Activated T-cell treated with anti-CD3 and anti-CD28 coated beads for 4 hours (primary cell): ENCODE measurements around the gene GNMT.
"Not testable (repeated sequence)": the region's sequence is repeated elsewhere in the genome, so short reads cannot be mapped to it uniquely, and the experiment has no call there.

Experiments
- DNase-seq: peaks from one replicate; pipeline ENCODE4 v3.0.0-alpha.2; 2020

Gene GNMT

DNA sequence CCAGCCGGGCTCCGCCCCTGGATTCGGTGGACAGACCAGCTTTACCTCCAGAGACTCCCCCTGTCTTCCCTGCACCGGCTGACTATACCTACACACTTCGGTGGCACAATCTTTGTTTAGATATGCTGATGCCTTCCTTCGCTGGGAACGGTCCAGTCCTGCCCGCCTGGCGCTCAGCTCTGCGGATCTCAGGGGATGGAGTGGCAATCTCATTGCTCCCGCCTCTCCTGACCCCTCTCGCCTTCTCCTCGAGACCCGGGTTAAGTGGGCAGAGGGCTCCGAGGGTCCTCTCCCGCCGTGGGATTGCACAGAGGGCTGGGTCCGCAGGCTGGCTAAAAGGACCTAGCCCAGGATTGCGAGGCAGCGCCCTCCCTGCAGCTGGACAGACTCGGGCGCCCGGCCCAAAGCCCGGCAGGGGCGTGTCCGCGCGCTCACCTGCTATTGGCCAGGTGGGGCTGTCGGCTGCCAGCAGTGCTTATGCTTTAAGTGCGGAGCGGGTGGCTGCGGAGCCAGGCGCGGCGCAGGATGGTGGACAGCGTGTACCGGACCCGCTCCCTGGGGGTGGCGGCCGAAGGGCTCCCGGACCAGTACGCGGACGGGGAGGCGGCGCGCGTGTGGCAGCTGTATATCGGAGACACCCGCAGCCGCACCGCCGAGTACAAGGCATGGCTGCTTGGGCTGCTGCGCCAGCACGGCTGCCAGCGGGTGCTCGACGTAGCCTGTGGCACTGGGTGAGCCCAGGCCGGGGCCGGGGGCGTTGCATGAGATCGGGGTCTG is at the start of gene GNMT:
Gene GNMT (plus strand): TSS at position 512 of the 777 bp plus-strand sequence. CDS start 14 bp downstream, at position 526.
- no peak for DNase-seq

DNA sequence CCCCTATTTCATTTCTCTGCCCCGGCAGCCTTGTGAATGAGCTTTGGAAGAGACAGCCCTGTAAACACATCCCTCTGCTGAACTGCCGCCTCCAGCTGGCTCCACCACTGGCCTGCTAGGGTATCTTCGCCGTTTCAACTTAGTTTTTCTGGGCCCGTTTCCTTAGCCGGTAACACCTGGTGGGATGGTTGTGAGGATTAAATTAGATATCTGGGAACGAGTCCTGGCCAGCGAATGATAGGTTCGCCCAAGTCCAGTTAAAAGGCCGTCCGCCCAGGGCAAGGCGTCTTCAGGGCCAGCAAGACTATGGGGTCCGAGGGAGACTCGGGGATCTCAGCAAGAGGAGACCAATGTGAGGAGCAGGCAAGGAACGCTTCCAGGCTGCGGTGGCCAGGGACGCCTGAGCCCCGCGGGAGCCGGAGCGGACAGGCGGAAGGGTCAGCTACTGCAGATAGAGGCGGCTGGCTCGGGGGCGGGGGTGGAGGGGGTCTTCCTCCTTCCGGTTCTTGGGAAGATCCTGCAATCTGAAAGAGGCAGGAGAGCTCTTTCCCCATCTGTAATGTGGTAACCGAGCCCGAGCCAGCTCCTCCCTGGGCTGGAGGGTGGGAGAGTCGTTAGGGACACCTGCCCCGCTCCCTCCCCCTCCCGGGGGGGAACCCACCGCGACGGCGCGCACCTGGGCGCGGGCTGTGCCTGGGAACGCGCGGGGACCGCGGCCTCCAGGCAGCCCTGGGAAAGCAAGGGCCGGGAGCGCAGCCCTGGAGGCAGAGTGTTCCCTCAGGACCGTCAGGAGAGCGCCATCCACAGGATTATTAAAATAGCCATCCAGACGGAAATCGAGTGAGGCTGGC is 49.2 kb upstream of the GNMT start:
- DNase-seq = no peak

DNA sequence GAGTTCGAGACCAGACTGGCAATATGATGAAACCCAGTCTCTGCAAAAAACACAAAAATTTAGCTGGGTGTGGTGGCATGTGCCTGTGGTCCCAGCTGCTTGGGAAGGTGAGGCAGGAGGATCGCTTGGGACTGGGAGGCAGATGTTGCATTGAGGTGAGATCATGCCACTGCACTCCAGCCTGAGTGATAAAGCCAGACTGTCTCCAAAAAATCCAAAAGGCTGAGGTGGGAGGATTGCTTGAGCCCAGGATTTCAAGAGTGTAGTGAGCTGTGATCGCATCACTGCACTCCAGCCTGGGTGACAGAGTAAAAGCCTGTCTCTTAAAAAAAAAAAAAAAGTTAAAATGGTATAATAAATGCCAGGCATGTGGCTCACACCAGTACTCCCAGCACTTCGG is 46.0 kb upstream of the GNMT start:
- DNase-seq = no peak

DNA sequence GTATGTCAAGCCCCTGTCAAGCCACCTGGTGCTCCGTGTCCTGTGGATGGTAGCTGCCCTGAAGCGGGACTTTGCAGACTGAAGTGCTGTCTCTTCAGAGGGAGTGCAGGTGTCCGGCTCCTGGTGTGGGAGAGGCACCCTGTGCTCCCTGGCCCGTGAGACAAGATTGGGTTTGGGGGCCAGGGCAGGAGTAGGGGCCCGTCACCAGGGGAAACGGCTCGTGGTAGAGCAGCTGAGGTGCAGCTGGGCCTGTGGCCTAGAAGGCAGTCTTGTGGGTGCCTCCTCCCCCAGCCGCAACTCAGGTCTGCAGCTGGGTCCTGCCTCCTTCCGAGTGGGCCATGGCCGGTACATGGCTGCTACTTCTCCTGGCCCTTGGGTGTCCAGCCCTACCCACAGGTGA is 44.8 kb upstream of the GNMT start, which contains the start of gene PTCRA:
Gene PTCRA (plus strand): TSS at position 322 of the 400 bp plus-strand sequence. CDS start 17 bp downstream, at position 339.
- no peak for DNase-seq

DNA sequence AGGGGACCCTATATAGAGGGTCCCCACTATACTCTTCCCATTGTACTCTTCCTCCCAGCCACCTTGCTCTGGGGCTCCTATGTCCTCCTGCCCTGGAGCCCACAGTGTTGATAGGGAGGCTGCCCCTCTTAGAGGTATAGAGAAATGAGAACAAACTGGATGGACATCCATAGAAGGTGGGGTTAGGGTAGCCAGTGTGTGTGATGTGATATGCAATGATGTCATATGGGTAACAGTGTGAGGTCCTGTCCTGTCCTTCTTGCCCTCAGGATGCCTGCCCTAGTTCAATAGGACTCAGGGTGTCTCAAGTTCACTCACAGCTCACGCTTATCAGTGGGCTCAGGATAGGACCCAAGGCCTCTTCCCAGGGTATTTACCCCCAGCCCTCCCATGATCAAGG is 44.3 kb upstream of the GNMT start:
- DNase-seq = no peak

DNA sequence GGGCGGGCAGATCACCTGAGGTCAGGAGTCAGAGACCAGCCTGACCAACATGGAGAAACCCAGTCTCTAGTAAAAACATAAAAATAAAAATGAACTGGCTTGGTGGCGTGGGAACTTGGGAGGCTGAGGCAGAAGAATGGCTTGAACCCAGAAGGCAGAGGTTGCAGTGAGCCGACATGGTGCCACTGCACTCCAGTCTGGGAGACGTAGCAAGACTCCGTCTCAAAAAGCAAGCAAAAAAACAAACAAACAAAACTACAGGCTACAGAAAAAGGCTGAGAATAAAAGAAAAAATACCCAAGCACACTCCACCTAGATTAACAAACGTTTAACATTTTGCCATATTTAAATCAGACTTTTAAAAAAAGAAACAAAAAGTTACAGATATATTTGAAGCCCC is 38.8 kb upstream of the GNMT start:
- no peak for DNase-seq

DNA sequence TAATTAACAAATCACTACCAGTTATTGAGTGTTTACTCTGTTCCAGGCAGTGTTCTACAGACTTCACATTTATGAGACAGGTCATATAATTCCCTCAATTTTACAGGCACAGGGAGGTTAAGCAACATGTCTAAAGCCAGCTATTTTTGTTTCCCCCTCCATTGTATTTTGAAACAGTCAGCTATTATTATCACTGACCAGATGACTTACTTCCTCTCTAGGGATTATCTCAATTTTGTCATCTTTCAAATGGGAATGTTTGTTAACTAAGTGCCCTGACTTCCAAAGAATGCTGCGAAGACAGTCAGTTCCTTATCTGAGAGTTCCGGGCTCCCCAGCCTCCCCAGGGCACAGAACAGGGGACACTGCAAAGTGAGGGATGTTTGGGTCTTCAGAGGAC is 36.9 kb upstream of the GNMT start:
- no peak for DNase-seq

DNA sequence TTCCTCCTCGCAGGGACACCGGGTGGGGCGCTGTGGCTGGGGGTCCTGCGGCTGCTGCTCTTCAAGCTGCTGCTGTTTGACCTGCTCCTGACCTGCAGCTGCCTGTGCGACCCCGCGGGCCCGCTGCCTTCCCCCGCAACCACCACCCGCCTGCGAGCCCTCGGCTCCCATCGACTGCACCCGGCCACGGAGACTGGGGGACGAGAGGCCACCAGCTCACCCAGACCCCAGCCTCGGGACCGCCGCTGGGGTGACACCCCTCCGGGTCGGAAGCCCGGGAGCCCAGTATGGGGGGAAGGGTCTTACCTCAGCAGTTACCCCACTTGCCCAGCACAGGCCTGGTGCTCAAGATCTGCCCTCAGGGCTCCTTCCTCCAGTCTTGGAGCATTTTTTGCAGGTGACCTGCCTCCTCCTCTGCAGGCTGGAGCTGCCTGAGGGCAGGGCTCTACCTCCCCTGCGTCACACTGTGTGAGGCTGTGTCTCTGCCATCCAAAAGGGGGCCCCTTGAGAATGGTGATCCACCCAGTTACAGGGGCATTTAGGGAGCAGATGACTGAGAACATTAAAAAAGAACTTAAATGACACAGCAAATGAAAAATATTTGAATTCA is 35.2 kb upstream of the GNMT start:
- DNase-seq = no peak

DNA sequence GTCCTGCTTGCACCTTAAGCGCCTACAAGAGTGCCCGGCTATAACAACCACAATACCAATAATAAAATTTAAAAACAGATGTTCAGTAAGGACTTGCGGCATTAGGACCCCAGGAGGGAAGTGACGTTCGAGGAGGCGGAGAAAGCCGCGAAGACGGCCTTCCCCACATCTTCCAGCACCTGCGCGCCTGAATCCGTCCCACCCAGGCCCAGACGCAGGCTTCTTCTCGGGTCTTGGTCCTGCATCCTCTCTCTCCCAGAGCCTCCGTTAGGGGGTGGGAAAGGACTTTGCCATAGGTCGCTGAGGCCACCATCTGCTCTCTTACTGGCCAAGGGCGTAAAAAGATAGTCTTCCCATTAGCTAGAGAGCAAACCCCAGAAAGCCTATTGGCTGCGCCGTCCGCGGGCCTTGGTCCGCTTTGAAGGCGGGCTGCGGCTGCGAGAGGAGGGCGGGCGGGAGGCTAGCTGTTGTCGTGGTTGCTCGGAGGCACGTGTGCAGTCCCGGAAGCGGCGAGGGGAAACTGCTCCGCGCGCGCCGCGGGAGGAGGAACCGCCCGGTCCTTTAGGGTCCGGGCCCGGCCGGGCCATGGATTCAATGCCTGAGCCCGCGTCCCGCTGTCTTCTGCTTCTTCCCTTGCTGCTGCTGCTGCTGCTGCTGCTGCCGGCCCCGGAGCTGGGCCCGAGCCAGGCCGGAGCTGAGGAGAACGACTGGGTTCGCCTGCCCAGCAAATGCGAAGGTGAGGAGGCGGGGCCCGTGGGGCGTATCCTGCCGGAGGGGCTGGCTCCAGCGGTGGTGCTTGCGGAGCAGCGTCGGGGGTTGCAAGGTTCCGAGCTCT is 31.4 kb upstream of the GNMT start, which contains the start of gene CNPY3:
Gene CNPY3 (plus strand): TSS at position 495 of the 835 bp plus-strand sequence. CDS start 91 bp downstream, at position 586.
- DNase-seq = peak; percentile 75

DNA sequence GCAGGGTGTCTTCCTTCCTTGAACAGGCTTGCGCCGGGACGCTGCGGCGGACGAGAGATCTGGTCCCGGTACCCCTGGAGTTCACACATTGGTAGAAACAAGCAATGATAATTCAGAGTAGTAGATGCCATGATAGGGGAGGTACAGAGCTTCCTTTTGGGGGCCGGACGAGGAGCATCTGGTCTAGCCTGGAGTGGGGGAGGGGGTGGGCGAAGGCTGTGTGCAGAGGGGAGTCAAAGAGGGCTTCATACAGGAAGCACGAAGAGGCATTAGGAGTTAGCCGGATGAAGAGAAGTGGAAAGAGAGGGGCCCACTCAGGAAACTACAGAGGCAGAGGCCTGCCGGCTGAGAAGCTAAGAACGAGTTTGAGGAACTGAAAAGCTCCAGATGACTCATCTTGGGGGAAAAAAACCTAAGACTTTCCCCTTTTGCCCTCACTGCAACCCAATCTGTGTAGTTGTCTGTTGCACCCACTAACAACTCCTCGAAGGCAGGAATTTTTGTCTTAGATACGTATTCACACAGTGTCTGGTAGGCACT is 30.7 kb upstream of the GNMT start:
- DNase-seq = peak; percentile 42

DNA sequence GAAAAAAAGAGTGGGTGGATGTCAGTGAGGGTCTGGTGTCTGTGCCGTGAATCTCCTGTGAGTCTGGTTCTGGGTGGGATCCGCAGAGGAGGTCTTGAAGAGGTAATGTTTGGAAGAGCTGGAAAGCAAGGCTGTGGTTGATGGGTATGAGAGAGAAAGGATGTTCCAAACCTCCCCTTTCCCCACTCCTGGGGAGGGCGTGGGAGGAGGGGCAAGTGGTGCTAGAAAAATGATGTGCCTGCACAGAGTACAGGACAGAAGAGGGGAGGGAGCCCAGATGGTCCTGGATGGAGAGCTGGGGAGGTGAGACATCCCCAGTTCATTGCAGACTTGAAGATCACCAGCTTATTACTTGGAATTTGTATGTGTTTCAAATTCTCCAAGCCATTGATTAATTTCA is 28.1 kb upstream of the GNMT start:
- no peak for DNase-seq

DNA sequence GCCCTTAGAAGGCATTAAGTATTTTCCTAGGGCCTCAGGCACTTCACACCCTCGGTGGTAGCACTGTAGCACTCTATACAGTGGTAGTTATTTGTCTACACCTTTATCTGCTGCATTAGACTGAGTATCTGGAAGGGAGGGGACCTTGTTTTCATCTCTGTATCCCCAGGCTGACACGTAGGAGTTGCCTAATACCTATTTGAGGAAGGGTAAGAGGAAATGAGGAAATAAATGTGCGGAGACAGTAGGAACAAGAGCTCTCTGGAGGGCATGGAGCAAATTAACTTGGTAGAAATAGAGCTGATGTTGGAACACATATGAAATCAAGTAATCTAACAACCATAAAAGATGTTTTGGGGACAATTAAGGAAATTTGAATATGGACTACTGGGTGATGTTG is 27.3 kb upstream of the GNMT start:
- DNase-seq = no peak

DNA sequence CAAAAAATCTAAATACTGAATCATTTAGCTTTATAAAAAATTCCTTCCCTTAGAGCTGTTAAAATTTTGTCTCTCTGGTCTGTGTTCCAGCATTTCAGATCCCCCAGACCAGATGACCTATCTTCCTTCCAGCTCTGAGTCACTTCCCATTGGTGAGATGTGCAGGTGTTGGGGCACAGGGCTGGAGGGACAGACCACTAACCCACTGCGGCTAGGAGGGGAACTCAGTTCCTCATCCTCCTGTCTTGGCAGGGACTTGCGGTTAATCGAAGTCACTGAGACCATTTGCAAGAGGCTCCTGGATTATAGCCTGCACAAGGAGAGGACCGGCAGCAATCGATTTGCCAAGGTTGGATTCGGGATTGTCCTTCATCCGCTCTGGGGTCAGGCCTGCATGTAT is 25.2 kb upstream of the GNMT start:
- DNase-seq = no peak

DNA sequence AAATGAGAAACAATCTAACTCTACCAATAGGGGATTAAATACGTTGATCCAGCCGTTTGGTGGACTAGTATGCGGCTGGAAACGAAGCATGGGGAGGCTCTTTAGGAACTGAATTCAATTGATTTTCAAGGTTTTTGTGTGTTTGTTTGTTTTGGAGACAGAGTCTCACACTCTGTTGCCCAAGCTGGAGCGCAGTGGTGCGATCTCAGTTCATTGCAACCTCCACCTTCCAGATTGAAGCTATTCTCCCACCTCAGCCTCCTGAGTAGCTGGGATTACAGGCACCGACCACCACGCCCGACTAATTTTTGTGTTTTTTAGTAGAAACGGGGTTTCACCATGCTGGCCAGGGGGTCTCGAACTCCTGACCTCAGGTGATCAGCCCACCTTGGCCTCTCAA is 24.2 kb upstream of the GNMT start:
- no peak for DNase-seq

DNA sequence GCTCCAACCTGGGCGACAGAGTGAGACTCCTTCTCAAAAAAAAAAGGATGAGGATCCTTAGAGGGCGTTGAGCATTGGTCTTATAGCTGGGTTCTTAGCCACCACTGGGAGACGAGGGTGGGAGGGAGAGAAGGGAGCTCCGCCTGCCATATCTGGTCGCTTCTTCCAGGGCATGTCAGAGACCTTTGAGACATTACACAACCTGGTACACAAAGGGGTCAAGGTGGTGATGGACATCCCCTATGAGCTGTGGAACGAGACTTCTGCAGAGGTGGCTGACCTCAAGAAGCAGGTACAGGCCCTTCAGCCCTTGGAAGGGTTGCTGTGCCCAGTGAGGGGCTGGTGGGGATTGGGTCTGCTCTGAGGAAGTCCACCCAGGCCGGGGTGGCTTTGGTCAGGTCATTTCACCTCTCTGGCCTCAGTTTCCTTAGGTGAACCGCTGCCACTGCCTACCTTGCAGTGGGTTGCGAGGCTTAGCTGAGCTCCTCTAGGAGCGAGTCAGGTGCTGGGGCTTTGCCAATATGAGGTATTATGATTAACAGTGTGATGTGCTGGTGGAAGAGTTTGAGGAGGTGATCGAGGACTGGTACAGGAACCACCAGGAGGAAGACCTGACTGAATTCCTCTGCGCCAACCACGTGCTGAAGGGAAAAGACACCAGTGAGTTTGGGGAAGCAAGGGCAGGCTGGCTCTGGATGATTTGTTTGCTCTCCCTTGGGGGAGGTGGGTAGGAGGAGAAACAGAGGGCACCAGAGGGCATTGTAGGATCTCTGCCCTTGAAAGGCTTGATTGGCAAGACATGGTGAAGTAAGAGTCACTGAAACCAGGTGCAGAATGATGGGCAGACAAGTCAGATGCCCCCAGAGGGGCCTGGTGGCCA is 22.8 kb upstream of the GNMT start:
- no peak for DNase-seq

DNA sequence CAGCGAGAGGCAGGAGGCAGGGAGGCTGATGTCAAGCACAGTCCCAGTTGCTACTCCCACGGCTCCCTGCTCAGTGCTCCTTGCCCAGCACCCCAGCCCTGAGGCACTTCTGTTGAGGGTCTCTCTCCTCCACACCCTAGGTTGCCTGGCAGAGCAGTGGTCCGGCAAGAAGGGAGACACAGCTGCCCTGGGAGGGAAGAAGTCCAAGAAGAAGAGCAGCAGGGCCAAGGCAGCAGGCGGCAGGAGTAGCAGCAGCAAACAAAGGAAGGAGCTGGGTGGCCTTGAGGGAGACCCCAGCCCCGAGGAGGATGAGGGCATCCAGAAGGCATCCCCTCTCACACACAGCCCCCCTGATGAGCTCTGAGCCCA is 22.1 kb upstream of the GNMT start:
- no peak for DNase-seq

DNA sequence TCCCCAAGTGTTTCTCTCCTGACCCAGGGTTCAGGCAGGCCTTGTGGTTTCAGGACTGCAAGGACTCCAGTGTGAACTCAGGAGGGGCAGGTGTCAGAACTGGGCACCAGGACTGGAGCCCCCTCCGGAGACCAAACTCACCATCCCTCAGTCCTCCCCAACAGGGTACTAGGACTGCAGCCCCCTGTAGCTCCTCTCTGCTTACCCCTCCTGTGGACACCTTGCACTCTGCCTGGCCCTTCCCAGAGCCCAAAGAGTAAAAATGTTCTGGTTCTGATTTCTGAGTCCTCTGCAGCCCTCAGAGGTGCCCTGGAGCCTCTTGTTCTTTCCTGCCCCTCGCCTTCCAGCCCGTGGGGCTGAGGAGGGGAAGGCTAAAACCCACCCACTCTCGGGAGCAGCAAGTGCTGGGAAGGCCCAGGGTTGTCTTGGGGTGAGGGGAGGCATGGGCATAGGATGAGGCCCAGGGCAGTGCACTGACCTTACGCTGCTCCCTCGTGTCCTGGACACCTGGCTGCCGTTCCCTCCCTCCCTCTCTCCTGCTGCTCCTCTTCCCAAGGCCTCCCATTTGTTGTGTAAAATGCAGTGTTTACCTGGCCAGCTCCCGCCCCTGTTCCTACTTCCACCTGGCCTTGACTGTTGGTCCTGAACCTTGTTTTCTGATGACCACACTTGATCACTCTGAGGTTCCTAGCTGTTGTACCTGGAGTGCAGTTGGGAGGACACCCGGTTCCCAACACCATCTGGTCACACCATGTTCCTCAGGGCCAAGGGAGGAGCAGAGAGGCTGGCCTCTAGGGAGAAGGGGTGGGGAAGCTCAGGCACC is 21.4 kb upstream of the GNMT start:
- DNase-seq = no peak

DNA sequence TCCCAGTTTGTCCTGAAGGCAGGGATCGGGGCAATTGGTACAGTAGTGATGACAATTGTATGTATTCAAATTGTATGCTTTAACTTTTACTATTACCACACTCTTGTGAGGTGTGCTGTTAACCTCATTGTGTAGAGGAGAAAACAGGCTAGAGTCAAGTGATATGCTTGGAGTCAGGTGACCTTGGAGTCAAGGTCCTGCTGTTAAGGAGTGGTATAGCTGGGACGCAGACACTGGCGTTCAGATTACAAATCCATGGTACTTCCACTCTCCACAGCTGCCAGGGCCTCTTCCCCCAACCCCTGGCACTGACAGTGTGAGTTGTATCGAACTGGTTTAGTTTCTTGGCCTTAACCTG is 20.8 kb upstream of the GNMT start:
- no peak for DNase-seq

DNA sequence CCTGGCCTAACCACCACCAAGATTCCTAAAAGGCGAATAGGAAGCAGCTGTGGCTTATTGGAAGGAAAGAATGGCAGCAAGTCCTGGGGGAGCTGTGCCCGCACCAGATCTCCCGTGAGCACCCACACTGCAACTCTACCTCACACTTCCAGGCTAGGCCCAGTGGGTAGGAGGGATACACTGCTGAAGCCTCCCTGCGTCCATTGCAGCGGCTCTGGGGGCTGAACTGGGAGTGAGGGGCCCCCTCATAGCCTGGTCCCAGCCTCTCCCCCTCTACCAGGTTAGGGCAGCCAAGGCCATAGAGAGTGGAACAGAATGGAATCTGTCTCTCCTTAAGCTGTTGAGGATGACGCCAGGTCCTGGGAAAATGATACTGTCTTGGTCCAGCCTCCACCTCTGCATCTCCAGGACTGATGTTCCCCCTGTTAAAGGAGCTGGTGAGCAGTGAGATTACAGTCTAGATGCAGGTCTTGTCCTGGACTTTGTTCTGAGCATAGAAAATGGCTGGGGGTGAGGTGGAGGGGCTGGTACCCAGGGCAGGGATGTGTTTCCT is 20.0 kb upstream of the GNMT start:
- no peak for DNase-seq

DNA sequence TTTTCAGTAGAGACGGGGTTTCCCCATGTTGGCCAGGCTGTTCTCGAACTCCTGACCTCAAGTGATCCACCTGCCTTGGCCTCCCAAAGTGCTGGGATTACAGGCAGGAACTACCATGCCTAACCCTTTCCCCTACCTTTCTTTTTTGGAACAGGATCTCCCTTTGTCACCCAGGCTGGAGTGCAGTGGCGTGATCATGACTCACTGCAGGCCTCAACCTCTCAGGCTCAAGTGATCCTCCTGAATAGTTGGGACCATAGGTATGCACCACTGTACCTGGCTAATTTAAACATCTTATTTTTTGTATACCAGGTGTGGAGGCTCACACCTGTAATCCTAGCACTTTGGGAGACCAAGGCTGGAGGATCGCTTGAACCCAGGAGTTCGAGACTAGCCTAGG is 19.2 kb upstream of the GNMT start:
- DNase-seq = not testable (repeated sequence)
